GM12878 (cell line): ENCODE measurements around the gene SYCE3. TPM values are rescaled to one million over a fixed set of nuclear protein-coding genes. Genes with fewer than 3 reads are reported as not detected.

Source experiments
- BCL11A ChIP-seq: IDR thresholded peaks from 2 replicates; pipeline ENCODE4 v1.6.1; 2011; ENCODE audit warnings: low read depth, low read length
- FOXK2 ChIP-seq: fragments of 450-650 bp; IDR thresholded peaks from 2 replicates; pipeline ENCODE4 v1.6.1; 2017; ENCODE audit warnings: mild to moderate bottlenecking, moderate library complexity
- GATAD2B ChIP-seq: fragments of 450-650 bp; conservative IDR thresholded peaks from 2 replicates; pipeline ENCODE4 v1.6.1; 2017; ENCODE audit warnings: low read depth, mild to moderate bottlenecking, moderate library complexity
- IKZF1 ChIP-seq: fragments of 450-650 bp; conservative IDR thresholded peaks from 2 replicates; pipeline ENCODE4 v1.6.1; 2017; ENCODE audit warnings: antibody characterized with exemption, mild to moderate bottlenecking
- MLLT1 ChIP-seq: fragments of 450-650 bp; IDR thresholded peaks from 2 replicates; pipeline ENCODE4 v1.6.1; 2016; ENCODE audit warnings: mild to moderate bottlenecking
- NKRF ChIP-seq: fragments of 450-650 bp; conservative IDR thresholded peaks from 2 replicates; pipeline ENCODE4 v1.6.1; 2017; ENCODE audit warnings: mild to moderate bottlenecking, moderate library complexity
- POLR2A ChIP-seq: IDR thresholded peaks from 2 replicates; pipeline ENCODE4 v1.6.1; 2011; ENCODE audit warnings: low read depth, mild to moderate bottlenecking, low read length
- RAD51 ChIP-seq: fragments of 450-650 bp; IDR thresholded peaks from 2 replicates; pipeline ENCODE4 v1.6.1; 2016; ENCODE audit warnings: moderate library complexity, mild to moderate bottlenecking, inconsistent platforms
- STAT3 ChIP-seq: IDR thresholded peaks from 2 replicates; pipeline ENCODE4 v1.6.1; 2011; ENCODE audit warnings: low read depth, low read length, improper control_type of control experiment
- SUZ12 ChIP-seq: fragments of 200-600 bp; sonication (generic); IDR thresholded peaks from one replicate; pipeline ENCODE4 v1.6.1; 2018; ENCODE audit warnings: antibody characterized with exemption, mild to moderate bottlenecking; ENCODE audit not compliant: unreplicated experiment
- ZNF384 ChIP-seq: IDR thresholded peaks from 2 replicates; pipeline ENCODE4 v1.6.1; 2012; ENCODE audit warnings: low read depth, mild to moderate bottlenecking, low read length, improper control_type of control experiment, borderline replicate concordance
- ZZZ3 ChIP-seq: IDR thresholded peaks from 2 replicates; pipeline ENCODE4 v1.6.1; 2011; ENCODE audit warnings: low read depth; ENCODE audit not compliant: control insufficient read depth, insufficient read length
- polyA plus RNA-seq, 11 experiments: library from polyadenylated mRNA; depleted of rRNA in 4 of 11; unstranded in 6 of 11; stranded (reverse) in 5 of 11; fragments of >200 nt; fragmentation: Nextera tagmentation in 4 of 11; fragmentation: Illumina TruSeq in 1 of 11; extraction: Ambion mirVana in 4 of 11; extraction: Trizol in 1 of 11; gene quantifications; 1 replicate in 1 of 11; 2 replicates in 10 of 11; pipeline versions ENCODE4 v1.2.1 to v1.2.3, GENCODE V29; 2011 to 2016; ENCODE audit warnings: inconsistent platforms in 2 of 11, missing spikeins in 2 of 11, low read depth in 1 of 11
- total RNA-seq, 4 experiments: library from RNA; depleted of rRNA in 3 of 4; stranded (reverse); fragments of >200 nt in 3 of 4; fragmentation: Illumina TruSeq in 1 of 4; extraction: Trizol in 1 of 4; gene quantifications; 2 replicates each; pipeline versions ENCODE4 v1.2.1 to v1.2.3, GENCODE V29; 2013 to 2021
- TF ChIP-seq, protein P1 (sequence below): fragments of 450-650 bp; formaldehyde crosslinking; IDR thresholded peaks from 2 replicates; pipeline ENCODE4 v1.4.0; 2022; ENCODE audit warnings: mild to moderate bottlenecking, moderate library complexity
- TF ChIP-seq, protein P2 (sequence below): fragments of 150-350 bp; IDR thresholded peaks from 2 replicates; pipeline ENCODE4 v1.6.1; 2016; ENCODE audit warnings: low read depth, low read length
- TF ChIP-seq, protein P3 (sequence below): IDR thresholded peaks from 2 replicates; pipeline ENCODE4 v1.6.1; 2011; ENCODE audit warnings: mild to moderate bottlenecking, low read depth, low read length, moderate library complexity; ENCODE audit not compliant: insufficient replicate concordance

SYCE3 gene
- total and polyA plus RNA-seq, 10 of the 15 experiments (the other 5 are each of a cell fraction or from before 2014, with no cell fraction given) = 0.38 to 0.91 (median 0.76) TPM; not detected in 4

DNA sequence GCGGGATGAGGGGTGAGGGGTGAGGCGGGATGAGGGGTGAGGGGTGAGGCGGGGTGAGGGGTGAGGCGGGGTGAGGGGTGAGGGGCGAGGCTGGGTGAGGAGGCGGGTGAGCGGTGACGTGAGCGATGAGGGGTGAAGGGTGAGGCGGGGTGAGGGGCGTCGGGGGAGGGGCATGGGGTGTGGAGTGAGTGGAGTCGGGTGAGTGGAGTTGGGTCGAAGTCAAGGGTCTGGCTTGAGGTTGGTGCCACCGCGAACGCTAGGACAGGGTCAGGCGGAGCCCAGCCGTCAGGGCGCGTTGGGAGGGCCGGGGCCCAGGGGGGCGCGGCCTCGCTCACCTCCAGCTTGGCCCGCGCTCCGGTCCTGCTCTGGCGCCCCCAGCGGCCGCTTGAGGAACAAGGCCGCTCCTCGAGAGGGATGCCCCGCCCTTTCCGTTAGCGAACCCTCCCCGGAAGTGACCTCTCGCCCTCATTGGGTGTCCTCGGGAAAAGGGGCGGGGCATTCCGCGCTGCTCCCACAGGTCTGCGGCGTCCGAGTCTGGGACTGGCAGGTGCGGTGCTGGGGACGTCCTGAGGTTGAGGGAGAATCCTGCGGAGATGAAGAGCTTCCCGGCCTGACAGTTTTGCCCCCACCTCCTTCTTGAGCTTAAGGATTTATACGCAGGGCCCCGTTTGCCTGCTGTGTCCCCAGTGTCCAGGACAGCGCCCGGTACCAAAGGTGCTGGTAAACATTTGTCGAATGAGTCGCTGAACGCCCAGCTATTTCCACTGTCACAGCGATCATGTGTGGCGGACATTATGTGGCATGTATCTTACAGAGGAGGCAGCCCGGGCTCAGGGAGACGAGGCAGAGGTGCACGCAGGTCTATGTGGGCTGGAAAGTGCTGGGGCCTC is at the start of gene SYCE3 (continued):
- TF ChIP-seq NKRF = no peak
- no peak for TF ChIP-seq SUZ12
- TF ChIP-seq, protein P1, sequence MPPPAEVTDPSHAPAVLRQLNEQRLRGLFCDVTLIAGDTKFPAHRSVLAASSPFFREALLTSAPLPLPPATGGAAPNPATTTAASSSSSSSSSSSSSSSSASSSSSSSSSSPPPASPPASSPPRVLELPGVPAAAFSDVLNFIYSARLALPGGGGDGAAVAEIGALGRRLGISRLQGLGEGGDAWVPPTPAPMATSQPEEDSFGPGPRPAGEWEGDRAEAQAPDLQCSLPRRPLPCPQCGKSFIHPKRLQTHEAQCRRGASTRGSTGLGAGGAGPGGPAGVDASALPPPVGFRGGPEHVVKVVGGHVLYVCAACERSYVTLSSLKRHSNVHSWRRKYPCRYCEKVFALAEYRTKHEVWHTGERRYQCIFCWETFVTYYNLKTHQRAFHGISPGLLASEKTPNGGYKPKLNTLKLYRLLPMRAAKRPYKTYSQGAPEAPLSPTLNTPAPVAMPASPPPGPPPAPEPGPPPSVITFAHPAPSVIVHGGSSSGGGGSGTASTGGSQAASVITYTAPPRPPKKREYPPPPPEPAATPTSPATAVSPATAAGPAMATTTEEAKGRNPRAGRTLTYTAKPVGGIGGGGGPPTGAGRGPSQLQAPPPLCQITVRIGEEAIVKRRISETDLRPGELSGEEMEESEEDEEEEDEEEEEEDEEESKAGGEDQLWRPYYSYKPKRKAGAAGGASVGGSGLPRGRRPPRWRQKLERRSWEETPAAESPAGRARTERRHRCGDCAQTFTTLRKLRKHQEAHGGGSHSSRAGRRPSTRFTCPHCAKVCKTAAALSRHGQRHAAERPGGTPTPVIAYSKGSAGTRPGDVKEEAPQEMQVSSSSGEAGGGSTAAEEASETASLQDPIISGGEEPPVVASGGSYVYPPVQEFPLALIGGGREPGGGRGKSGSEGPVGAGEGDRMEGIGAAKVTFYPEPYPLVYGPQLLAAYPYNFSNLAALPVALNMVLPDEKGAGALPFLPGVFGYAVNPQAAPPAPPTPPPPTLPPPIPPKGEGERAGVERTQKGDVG = no peak
- no peak for TF ChIP-seq ZNF384
- TF ChIP-seq IKZF1 = no peak; the same call in none of the 2 replicates
- no peak for TF ChIP-seq STAT3
- 0 out of 2 replicates have a peak, but pooled peaks have one; percentile 40 for TF ChIP-seq MLLT1
- no peak for TF ChIP-seq ZZZ3
- TF ChIP-seq POLR2A = peak; percentile 66
- TF ChIP-seq BCL11A = no peak
- TF ChIP-seq, protein P2, sequence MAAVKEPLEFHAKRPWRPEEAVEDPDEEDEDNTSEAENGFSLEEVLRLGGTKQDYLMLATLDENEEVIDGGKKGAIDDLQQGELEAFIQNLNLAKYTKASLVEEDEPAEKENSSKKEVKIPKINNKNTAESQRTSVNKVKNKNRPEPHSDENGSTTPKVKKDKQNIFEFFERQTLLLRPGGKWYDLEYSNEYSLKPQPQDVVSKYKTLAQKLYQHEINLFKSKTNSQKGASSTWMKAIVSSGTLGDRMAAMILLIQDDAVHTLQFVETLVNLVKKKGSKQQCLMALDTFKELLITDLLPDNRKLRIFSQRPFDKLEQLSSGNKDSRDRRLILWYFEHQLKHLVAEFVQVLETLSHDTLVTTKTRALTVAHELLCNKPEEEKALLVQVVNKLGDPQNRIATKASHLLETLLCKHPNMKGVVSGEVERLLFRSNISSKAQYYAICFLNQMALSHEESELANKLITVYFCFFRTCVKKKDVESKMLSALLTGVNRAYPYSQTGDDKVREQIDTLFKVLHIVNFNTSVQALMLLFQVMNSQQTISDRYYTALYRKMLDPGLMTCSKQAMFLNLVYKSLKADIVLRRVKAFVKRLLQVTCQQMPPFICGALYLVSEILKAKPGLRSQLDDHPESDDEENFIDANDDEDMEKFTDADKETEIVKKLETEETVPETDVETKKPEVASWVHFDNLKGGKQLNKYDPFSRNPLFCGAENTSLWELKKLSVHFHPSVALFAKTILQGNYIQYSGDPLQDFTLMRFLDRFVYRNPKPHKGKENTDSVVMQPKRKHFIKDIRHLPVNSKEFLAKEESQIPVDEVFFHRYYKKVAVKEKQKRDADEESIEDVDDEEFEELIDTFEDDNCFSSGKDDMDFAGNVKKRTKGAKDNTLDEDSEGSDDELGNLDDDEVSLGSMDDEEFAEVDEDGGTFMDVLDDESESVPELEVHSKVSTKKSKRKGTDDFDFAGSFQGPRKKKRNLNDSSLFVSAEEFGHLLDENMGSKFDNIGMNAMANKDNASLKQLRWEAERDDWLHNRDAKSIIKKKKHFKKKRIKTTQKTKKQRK = no peak
- TF ChIP-seq FOXK2 = no peak
- TF ChIP-seq RAD51 = no peak
- TF ChIP-seq, protein P3, sequence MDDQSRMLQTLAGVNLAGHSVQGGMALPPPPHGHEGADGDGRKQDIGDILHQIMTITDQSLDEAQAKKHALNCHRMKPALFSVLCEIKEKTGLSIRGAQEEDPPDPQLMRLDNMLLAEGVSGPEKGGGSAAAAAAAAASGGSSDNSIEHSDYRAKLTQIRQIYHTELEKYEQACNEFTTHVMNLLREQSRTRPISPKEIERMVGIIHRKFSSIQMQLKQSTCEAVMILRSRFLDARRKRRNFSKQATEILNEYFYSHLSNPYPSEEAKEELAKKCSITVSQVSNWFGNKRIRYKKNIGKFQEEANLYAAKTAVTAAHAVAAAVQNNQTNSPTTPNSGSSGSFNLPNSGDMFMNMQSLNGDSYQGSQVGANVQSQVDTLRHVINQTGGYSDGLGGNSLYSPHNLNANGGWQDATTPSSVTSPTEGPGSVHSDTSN = peak; percentile 41
- TF ChIP-seq GATAD2B = no peak; the same call in 1 of the 2 replicates
